ENCODE results near the gene CMKLR1. TPM values are rescaled to one million over a fixed set of nuclear protein-coding genes. Genes with fewer than 3 reads are reported as not detected.
A peak's percentile ranks its signal among the peaks of the same experiment; 100 is the strongest.

The CMKLR1 gene
- total and polyA plus RNA-seq, 2 donors (not counting 3 experiments of a cell fraction or from before 2014, with no cell fraction given), result 0.61 TPM; not detected in 1

DNA sequence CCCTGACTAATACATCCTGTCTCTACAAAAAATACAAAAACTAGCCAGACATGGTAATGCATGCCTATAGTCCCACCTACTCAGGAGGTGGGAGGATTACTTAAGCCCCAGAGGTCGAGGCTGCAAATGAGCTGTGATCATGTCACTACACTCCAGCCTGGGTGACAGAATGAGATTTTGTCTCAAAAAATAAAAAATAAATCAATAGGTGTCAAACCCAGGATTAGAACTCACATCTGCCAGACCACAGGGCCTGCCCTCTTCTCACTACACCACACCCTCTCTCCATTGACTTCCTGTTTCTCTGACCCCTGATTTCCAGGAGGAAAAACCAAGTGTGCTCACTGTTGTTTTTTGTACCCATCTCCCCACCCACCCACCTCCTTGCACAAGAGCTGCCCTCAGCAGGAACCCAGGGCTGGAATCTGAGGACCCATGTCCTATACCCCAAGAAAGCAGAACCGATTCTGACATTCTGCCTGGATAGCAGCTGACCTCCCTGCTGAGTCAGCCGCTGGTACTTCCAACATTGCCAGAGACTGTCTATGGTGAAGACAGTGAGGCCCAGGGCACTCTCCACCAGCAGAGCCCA is 6.2 kb downstream of the CMKLR1 start:
- ChIA-PET CTCF (interaction anchor here (0.8 to 1.8 kb wide), 3 partner anchors 9 to 14 kb away, joined by 3 to 5 read pairs (median 3); no protein-coding TSS in a partner anchor), POLR2A (no interaction called here)
- Histone ChIP-seq H3K9ac (replicated peaks; ENCODE audit: extremely low read depth, insufficient read depth, low read length) (no peak overlapping the region), H3K27ac (ENCODE audit: insufficient read depth, low read depth, low read length) (no peak overlapping the region), H3K4me1 (ENCODE audit: control insufficient read depth, extremely low read depth, insufficient read depth, low read length) (peaks cover 20% of the 10 kb centered on the region), H3K36me3 (ENCODE audit: control insufficient read depth in 2 of 2, extremely low read depth in 1 of 2, insufficient read depth in 2 of 2, low read length in 2 of 2) (no peaks in the 10 kb centered on the region), H3K9me1 (replicated peaks; ENCODE audit: control insufficient read depth, extremely low read depth, insufficient read depth, low read length) (no peaks in the 10 kb centered on the region), H4K20me1 (replicated peaks; ENCODE audit: control insufficient read depth, extremely low read depth, insufficient read depth, low read length) (no peaks in the 10 kb centered on the region), H3K27me3 (ENCODE audit: control insufficient read depth in 2 of 2, insufficient read depth in 2 of 2, low read length in 2 of 2) (peaks cover 0 to 3% of the 10 kb centered on the region in 2 experiments), H3K79me2 (ENCODE audit: control insufficient read depth, insufficient read depth, low read length) (no peaks in the 10 kb centered on the region), H3K4me2 (ENCODE audit: insufficient read depth, low read length) (no peak overlapping the region), H3K9me3 (replicated peaks; ENCODE audit: control insufficient read depth, insufficient read depth, low read length) (no peaks in the 10 kb centered on the region), H3K4me3 (replicated peaks in 1 of 3; ENCODE audit: insufficient read depth in 1 of 3, low read depth in 1 of 3, low read length in 3 of 3) (no peak overlapping the region), H2AFZ (ENCODE audit: low read depth, low read length) (no peak overlapping the region)
- BruUV-seq (replicated peaks), result no TSS peak
- peak; percentile 22 for DNase-seq (ENCODE audit: low read depth, low spot score)
- dilution Hi-C loops (cut with MboI; ENCODE audit: extremely low pct_ligation_motif_present, low sequenced_read_pairs), result no loop called here
- intact Hi-C loops (cut with micrococcal nuclease), result no loop called here
- TF ChIP-seq EZH2 (IDR thresholded peaks at IDR 0.05; ENCODE audit: borderline replicate concordance, low read depth, low read length, severe bottlenecking) (no peak), FOS (IDR thresholded peaks at IDR 0.05; ENCODE audit: borderline replicate concordance, insufficient read depth, low read length) (no peak), JUN (IDR thresholded peaks at IDR 0.05; ENCODE audit: borderline replicate concordance, insufficient read depth, insufficient read length, low read depth) (no peak), POLR2A (IDR thresholded peaks at IDR 0.05; ENCODE audit: low read depth, low read length) (no peak), POLR2AphosphoS5 (IDR thresholded peaks at IDR 0.05; ENCODE audit: insufficient read depth, low read depth, low read length) (no peak), MYC (IDR thresholded peaks at IDR 0.05; ENCODE audit: low read depth, low read length) (no peak), GATA2 (IDR thresholded peaks at IDR 0.05; ENCODE audit: insufficient read depth, insufficient read length, low read depth, low read length) (no peak)
- TF ChIP-seq, protein P1, sequence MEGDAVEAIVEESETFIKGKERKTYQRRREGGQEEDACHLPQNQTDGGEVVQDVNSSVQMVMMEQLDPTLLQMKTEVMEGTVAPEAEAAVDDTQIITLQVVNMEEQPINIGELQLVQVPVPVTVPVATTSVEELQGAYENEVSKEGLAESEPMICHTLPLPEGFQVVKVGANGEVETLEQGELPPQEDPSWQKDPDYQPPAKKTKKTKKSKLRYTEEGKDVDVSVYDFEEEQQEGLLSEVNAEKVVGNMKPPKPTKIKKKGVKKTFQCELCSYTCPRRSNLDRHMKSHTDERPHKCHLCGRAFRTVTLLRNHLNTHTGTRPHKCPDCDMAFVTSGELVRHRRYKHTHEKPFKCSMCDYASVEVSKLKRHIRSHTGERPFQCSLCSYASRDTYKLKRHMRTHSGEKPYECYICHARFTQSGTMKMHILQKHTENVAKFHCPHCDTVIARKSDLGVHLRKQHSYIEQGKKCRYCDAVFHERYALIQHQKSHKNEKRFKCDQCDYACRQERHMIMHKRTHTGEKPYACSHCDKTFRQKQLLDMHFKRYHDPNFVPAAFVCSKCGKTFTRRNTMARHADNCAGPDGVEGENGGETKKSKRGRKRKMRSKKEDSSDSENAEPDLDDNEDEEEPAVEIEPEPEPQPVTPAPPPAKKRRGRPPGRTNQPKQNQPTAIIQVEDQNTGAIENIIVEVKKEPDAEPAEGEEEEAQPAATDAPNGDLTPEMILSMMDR (IDR thresholded peaks at IDR 0.05; ENCODE audit: extremely low read depth in 1 of 2, insufficient read depth in 1 of 2, low read depth in 1 of 2, low read length in 2 of 2), result no peak
- TF ChIP-seq, protein P2, sequence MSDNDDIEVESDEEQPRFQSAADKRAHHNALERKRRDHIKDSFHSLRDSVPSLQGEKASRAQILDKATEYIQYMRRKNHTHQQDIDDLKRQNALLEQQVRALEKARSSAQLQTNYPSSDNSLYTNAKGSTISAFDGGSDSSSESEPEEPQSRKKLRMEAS (IDR thresholded peaks at IDR 0.05; ENCODE audit: insufficient read depth, insufficient read length), result no peak
- FAIRE-seq, result peak; percentile 77
